HFFc6 (cell line): Measurements from ENCODE around the gene RAD51B. TPM values are rescaled to one million over a fixed set of nuclear protein-coding genes. Genes with fewer than 3 reads are reported as not detected.

Experiments
- DNase-seq: peaks from one replicate; pipeline ENCODE4 v3.0.0-alpha.2; 2018
- H3K27ac Mint-ChIP-seq: 2 replicates; pipeline ENCODE4 v1.8.0; 2020; ENCODE audit warnings: mild to moderate bottlenecking, mixed read lengths
- H3K27me3 Mint-ChIP-seq: 2 replicates; pipeline ENCODE4 v1.8.0; 2021; ENCODE audit warnings: mild to moderate bottlenecking, moderate library complexity, mixed read lengths; ENCODE audit not compliant: insufficient read depth
- H3K36me3 Mint-ChIP-seq: 2 replicates; pipeline ENCODE4 v1.8.0; 2021; ENCODE audit warnings: low read depth, mixed read lengths
- H3K4me1 Mint-ChIP-seq: 2 replicates; pipeline ENCODE4 v1.8.0; 2020; ENCODE audit warnings: low read depth, mixed read lengths
- H3K4me3 Mint-ChIP-seq: 2 replicates; pipeline ENCODE4 v1.8.0; 2020; ENCODE audit warnings: mild to moderate bottlenecking, moderate library complexity, mixed read lengths
- H3K9me3 Mint-ChIP-seq: 2 replicates; pipeline ENCODE4 v1.8.0; 2020; ENCODE audit warnings: mild to moderate bottlenecking, mixed read lengths
- total RNA-seq, 6 experiments: library from RNA; stranded (reverse); fragmentation: NEBNext Ultra II Directional; extraction: Animal tissue kit (Norgen Biotek cat#: 25700); gene quantifications; 2 replicates in 1 of 6; 3 replicates in 5 of 6; pipeline ENCODE4 v1.2.3, GENCODE V29; 2021
- TF ChIP-seq, protein P1 (sequence below): fragments of 200-600 bp; sonication (generic); IDR thresholded peaks from 2 replicates; pipeline ENCODE4 v1.5.0; 2021; ENCODE audit warnings: antibody characterized with exemption, mild to moderate bottlenecking

RAD51B gene
- total RNA-seq, 6 experiments from 2014 or later, result 7.1 to 12.4 (median 9.6) TPM

DNA sequence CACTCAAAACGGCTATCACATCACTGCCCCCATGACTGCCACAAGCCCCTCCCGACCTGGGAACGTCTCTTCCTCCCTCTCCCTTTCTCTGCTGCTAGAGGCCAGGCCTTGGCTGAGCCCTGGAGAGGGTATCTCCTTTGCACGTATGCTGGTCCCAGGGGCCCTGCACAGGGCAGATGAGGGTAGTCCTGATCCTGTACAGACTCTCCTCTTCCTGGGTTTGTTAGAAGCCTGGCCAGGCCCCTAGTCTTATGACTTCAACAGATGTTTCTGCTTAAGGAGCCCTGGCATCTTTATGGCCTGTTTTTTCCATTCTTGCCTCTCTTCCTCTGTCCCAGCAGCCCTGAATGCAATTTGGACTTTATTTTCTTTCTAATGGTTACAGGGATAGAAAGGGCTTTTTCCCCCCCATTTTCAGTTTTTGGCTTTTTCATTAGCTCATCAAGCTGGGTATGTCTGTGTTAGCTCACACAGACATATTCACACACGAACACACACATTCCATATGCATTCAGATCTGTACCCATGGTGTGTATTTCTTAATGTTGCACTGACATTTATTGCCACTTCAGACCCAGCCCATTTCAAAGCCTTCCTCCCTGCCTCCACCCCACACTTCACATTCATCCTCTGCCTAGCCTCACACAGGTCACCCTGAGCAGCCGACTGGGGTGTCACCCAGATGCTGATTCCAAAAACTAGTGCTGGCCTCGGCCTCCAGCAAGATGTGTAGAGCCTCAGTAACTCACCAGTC is 770.0 kb downstream of the RAD51B start:
- Mint-ChIP-seq H3K4me1 (peaks cover 54% of the 10 kb centered on the region), H3K9me3 (no peaks in the 10 kb centered on the region), H3K36me3 (no peaks in the 10 kb centered on the region), H3K4me3 (no peak overlapping the region), H3K27me3 (peaks cover 1% of the 10 kb centered on the region; the same call in 1 of the 2 replicates), H3K27ac (peak overlapping the region; percentile 27)
- no peak for DNase-seq
- TF ChIP-seq, protein P1, sequence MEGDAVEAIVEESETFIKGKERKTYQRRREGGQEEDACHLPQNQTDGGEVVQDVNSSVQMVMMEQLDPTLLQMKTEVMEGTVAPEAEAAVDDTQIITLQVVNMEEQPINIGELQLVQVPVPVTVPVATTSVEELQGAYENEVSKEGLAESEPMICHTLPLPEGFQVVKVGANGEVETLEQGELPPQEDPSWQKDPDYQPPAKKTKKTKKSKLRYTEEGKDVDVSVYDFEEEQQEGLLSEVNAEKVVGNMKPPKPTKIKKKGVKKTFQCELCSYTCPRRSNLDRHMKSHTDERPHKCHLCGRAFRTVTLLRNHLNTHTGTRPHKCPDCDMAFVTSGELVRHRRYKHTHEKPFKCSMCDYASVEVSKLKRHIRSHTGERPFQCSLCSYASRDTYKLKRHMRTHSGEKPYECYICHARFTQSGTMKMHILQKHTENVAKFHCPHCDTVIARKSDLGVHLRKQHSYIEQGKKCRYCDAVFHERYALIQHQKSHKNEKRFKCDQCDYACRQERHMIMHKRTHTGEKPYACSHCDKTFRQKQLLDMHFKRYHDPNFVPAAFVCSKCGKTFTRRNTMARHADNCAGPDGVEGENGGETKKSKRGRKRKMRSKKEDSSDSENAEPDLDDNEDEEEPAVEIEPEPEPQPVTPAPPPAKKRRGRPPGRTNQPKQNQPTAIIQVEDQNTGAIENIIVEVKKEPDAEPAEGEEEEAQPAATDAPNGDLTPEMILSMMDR, result no peak

DNA sequence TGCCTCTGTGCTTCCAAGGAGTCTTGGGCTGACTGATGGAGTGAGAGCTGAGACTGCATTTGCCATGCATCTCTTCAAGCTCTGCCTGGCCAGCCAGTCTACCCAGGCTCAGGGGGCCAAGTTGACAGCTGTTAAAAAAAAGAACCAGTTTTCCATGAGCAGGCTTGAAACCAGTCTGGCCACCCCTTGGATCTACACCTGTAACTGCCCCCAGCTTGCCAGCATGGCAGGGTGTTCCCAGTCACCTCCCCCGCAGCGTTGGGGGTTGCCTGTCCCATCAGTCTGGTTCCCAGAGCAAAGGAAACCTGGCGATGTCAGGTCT is 770.6 kb downstream of the RAD51B start:
- H3K36me3 Mint-ChIP-seq, result no peaks in the 10 kb centered on the region
- no peaks in the 10 kb centered on the region for H3K9me3 Mint-ChIP-seq
- TF ChIP-seq, protein P1, result no peak
- peaks cover 1% of the 10 kb centered on the region; the same call in 1 of the 2 replicates for H3K27me3 Mint-ChIP-seq
- DNase-seq, result no peak
- H3K4me1 Mint-ChIP-seq, result peaks cover 52% of the 10 kb centered on the region
- H3K27ac Mint-ChIP-seq, result peak overlapping the region; percentile 27
- H3K4me3 Mint-ChIP-seq, result no peak overlapping the region

DNA sequence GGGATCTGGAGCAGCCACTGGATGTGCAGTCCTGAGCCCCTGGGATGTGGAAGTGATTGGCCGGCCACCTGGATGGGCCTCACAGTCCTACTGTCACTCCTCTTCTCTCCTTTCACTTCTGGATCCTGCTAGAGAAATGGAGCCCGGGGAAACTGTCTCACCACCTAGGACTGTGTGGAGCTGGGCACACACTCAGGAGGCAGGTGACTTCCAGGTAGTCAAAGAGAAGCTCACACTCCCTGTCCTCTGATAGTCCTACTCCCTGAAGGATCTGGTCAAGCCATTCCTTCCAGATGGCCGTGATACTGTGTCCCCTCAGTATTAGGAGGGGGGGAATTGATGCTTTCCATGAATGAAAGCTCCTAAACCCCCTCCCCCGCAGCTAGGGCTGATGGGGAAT is 772.2 kb downstream of the RAD51B start:
- Mint-ChIP-seq H3K36me3 (no peaks in the 10 kb centered on the region), H3K27ac (no peak overlapping the region), H3K27me3 (peaks cover 1% of the 10 kb centered on the region; the same call in 1 of the 2 replicates), H3K4me1 (peaks cover 39% of the 10 kb centered on the region), H3K4me3 (no peak overlapping the region), H3K9me3 (no peaks in the 10 kb centered on the region)
- TF ChIP-seq, protein P1, result no peak
- DNase-seq, result no peak

DNA sequence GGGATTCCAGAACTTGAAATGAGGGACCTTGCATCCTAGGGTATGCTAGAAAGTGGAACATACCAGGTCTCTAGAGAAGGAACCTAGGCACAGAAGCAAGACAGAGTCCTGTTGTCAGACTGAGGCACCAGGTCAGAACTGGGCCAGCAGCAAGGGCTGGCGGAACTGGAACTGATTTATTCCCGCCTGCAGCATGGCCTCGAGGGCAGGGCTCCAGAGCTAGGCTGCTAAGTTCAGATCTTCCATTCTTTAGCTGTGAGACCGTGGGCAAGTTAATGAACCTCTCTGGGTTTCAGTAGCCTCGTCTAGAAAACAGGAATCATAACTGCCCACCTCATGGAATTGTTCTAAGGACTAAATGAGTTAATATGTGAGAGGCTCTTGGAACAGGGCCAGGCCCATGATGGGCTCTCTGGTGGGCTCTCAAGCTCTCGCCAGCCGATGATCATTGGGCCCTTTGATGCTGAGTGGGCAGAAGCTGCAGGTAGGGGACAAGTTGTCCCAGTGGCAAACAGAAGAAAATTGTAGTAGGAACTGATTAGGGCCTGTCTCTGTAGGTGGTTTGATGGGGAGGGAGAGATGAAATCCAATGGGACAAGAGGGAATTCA is 773.5 kb downstream of the RAD51B start:
- Mint-ChIP-seq H3K27ac (no peak overlapping the region), H3K36me3 (no peaks in the 10 kb centered on the region), H3K27me3 (peaks cover 1% of the 10 kb centered on the region; the same call in 1 of the 2 replicates), H3K4me3 (no peak overlapping the region), H3K9me3 (no peaks in the 10 kb centered on the region), H3K4me1 (peaks cover 27% of the 10 kb centered on the region)
- DNase-seq, result no peak
- TF ChIP-seq, protein P1, result no peak

DNA sequence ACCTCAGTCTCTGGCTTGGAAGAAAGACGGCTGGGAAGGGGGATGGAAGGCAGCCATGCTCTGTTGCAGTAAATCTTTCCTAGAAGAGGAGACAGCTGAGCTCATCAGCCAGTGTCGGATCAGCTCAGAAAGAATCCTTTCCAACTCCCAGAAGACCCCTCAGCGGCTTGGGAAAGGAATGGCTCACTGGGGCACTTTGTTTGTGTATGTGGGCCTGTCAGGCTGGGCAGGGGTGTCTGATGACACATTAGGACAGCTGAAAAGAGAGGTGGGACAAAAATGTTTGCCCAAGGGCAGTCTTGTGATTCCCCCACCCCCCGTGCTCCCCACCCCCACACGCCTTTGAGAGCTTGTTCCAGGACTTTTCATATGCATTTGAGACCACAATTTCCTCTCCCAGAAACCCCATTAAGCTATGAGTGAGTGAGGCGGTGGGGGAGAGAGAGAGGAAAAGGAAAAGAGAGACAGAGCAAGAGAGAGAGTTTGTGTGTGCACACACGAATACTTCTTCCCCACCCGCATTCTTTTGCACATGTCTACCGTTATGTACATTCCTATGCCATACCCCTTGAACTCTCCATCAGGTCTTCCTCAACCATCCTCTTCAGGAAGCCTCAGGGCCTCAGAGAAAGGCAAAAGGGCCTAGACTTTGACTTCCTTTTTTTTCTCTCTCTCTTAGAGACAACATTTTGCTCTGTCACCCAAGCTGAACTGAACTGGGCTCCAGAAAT is 774.4 kb downstream of the RAD51B start:
- no peak for DNase-seq
- peaks cover 1% of the 10 kb centered on the region; the same call in 1 of the 2 replicates for H3K27me3 Mint-ChIP-seq
- peaks cover 36% of the 10 kb centered on the region for H3K4me1 Mint-ChIP-seq
- TF ChIP-seq, protein P1, result no peak
- no peaks in the 10 kb centered on the region for H3K9me3 Mint-ChIP-seq
- no peaks in the 10 kb centered on the region for H3K36me3 Mint-ChIP-seq
- H3K4me3 Mint-ChIP-seq, result no peak overlapping the region
- peak overlapping the region; percentile 52; the same call in 1 of the 2 replicates for H3K27ac Mint-ChIP-seq
